GM12878 (cell line): ENCODE results near the gene CORO1A. TPM values are rescaled to one million over a fixed set of nuclear protein-coding genes. Genes with fewer than 3 reads are reported as not detected.

Source experiments
- ATF2 ChIP-seq: IDR thresholded peaks from 2 replicates; pipeline ENCODE4 v1.6.1; 2012; ENCODE audit warnings: low read length, inconsistent platforms
- E2F8 ChIP-seq: fragments of 450-650 bp; IDR thresholded peaks from 2 replicates; pipeline ENCODE4 v1.6.1; 2018; ENCODE audit warnings: mild to moderate bottlenecking, low read depth, moderate library complexity; ENCODE audit not compliant: partially characterized antibody
- ETV6 ChIP-seq, 2 experiments: fragments of 450-650 bp in 1 of 2; IDR thresholded peaks in 1 of 2; conservative IDR thresholded peaks in 1 of 2; 2 replicates each; pipeline ENCODE4 v1.6.1; 2014; ENCODE audit warnings: antibody characterized with exemption in 1 of 2, borderline replicate concordance in 1 of 2, low read depth in 1 of 2, mild to moderate bottlenecking in 1 of 2, moderate library complexity in 1 of 2
- IKZF2 ChIP-seq, 2 experiments: fragments of 450-650 bp; IDR thresholded peaks; 2 replicates each; pipeline ENCODE4 v1.6.1; 2017; ENCODE audit warnings: mild to moderate bottlenecking in 2 of 2, moderate library complexity in 2 of 2
- IRF3 ChIP-seq: fragments of 450-650 bp; IDR thresholded peaks from 2 replicates; pipeline ENCODE4 v1.6.1; 2014; ENCODE audit warnings: mild to moderate bottlenecking
- MTA2 ChIP-seq: fragments of 450-650 bp; IDR thresholded peaks from 2 replicates; pipeline ENCODE4 v1.6.1; 2016; ENCODE audit warnings: low read depth, mild to moderate bottlenecking, moderate library complexity
- MTA3 ChIP-seq: IDR thresholded peaks from 2 replicates; pipeline ENCODE4 v1.6.1; 2012; ENCODE audit warnings: low read length, inconsistent platforms, borderline replicate concordance
- SIX5 ChIP-seq: IDR thresholded peaks from 2 replicates; pipeline ENCODE4 v1.6.1; 2011; ENCODE audit warnings: mild to moderate bottlenecking, low read depth, low read length, moderate library complexity; ENCODE audit not compliant: severe bottlenecking
- SMAD1 ChIP-seq: fragments of 450-650 bp; IDR thresholded peaks from 2 replicates; pipeline ENCODE4 v1.6.1; 2018; ENCODE audit warnings: mild to moderate bottlenecking, low read depth; ENCODE audit not compliant: partially characterized antibody
- SREBF1 ChIP-seq: IDR thresholded peaks from 2 replicates; pipeline ENCODE4 v1.6.1; 2012; ENCODE audit warnings: mild to moderate bottlenecking, low read length
- TARDBP ChIP-seq: IDR thresholded peaks from 2 replicates; pipeline ENCODE4 v1.6.1; 2016; ENCODE audit warnings: borderline replicate concordance
- TCF3 ChIP-seq: IDR thresholded peaks from 2 replicates; pipeline ENCODE4 v1.6.1; 2012; ENCODE audit warnings: low read depth, mild to moderate bottlenecking, low read length, borderline replicate concordance; ENCODE audit not compliant: insufficient read depth
- polyA plus RNA-seq, 11 experiments: library from polyadenylated mRNA; depleted of rRNA in 4 of 11; unstranded in 6 of 11; stranded (reverse) in 5 of 11; fragments of >200 nt; fragmentation: Nextera tagmentation in 4 of 11; fragmentation: Illumina TruSeq in 1 of 11; extraction: Ambion mirVana in 4 of 11; extraction: Trizol in 1 of 11; gene quantifications; 1 replicate in 1 of 11; 2 replicates in 10 of 11; pipeline versions ENCODE4 v1.2.1 to v1.2.3, GENCODE V29; 2011 to 2016; ENCODE audit warnings: inconsistent platforms in 2 of 11, missing spikeins in 2 of 11, low read depth in 1 of 11
- total RNA-seq, 4 experiments: library from RNA; depleted of rRNA in 3 of 4; stranded (reverse); fragments of >200 nt in 3 of 4; fragmentation: Illumina TruSeq in 1 of 4; extraction: Trizol in 1 of 4; gene quantifications; 2 replicates each; pipeline versions ENCODE4 v1.2.1 to v1.2.3, GENCODE V29; 2013 to 2021
- TF ChIP-seq, protein P1 (sequence below): IDR thresholded peaks from 2 replicates; pipeline ENCODE4 v1.6.1; 2011; ENCODE audit warnings: borderline replicate concordance, low read depth, mild to moderate bottlenecking, moderate library complexity, low read length; ENCODE audit not compliant: insufficient read depth, poor library complexity, severe bottlenecking
- TF ChIP-seq, protein P2 (sequence below): IDR thresholded peaks from 2 replicates; pipeline ENCODE4 v1.6.1; 2011; ENCODE audit warnings: low read depth, low read length, improper control_type of control experiment, borderline replicate concordance
- TF ChIP-seq, protein P3 (sequence below): fragments of 450-650 bp; formaldehyde crosslinking; IDR thresholded peaks from 2 replicates; pipeline ENCODE4 v1.4.0; 2020; ENCODE audit warnings: mild to moderate bottlenecking, moderate library complexity

CORO1A gene
- total and polyA plus RNA-seq, 10 of the 15 experiments (the other 5 are each of a cell fraction or from before 2014, with no cell fraction given): 16.3 to 1,464 (median 714) TPM

DNA sequence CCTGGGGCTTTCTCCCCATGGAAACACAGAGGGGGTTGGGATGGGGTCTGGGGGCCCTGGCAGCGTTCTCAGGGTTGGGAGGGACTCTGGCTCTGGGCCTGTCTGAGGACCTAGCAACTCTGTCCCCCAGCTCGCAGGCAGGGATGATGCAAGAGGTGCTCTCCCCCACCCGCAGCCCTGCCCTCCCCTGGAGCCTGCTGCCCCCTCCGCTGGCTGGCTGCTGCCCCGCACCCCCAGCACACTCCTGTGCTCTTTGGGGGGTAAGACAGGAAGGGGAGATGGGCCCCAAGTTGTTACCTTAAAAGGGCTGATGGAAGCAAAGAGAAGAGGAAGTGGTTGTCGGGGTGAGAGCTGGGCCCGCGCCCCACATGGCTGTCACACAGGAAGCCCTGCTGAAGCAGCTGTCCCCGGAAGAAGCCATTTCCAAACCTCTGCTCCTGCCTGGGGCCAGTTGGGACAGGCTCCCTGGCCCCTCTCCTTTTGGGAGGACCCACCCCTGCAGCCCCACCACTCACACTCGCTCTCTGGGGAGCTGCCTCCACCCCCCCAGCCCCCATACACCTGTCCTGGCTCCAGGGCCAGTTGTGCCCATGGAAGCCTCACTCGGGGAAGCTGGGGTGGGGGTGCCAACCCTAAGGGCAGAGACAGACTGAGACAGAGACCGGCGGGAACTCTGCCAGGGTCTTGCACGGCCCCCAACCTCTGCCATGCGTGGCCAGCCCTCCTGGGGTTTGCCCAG, 2.5 kb downstream of the CORO1A start (continued):
- TF ChIP-seq SREBF1: no peak
- TF ChIP-seq, protein P1, sequence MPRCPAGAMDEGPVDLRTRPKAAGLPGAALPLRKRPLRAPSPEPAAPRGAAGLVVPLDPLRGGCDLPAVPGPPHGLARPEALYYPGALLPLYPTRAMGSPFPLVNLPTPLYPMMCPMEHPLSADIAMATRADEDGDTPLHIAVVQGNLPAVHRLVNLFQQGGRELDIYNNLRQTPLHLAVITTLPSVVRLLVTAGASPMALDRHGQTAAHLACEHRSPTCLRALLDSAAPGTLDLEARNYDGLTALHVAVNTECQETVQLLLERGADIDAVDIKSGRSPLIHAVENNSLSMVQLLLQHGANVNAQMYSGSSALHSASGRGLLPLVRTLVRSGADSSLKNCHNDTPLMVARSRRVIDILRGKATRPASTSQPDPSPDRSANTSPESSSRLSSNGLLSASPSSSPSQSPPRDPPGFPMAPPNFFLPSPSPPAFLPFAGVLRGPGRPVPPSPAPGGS: peak; percentile 32
- peak in 1 of 2 experiments; percentile 76; a peak in 2 of 4 replicates for TF ChIP-seq ETV6 (conservative IDR thresholded peaks at IDR 0.05 in 1 of 2, IDR thresholded peaks at IDR 0.05 in 1 of 2; ENCODE audit: borderline replicate concordance in 1 of 2, low read depth in 1 of 2)
- no peak for TF ChIP-seq E2F8
- TF ChIP-seq, protein P2, sequence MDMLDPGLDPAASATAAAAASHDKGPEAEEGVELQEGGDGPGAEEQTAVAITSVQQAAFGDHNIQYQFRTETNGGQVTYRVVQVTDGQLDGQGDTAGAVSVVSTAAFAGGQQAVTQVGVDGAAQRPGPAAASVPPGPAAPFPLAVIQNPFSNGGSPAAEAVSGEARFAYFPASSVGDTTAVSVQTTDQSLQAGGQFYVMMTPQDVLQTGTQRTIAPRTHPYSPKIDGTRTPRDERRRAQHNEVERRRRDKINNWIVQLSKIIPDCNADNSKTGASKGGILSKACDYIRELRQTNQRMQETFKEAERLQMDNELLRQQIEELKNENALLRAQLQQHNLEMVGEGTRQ: no peak; the same call in 1 of the 2 replicates
- no peak for TF ChIP-seq ATF2
- TF ChIP-seq SIX5: no peak
- no peak for TF ChIP-seq IRF3
- no peak for TF ChIP-seq MTA2
- no peak for TF ChIP-seq TARDBP
- TF ChIP-seq SMAD1: no peak
- TF ChIP-seq, protein P3, sequence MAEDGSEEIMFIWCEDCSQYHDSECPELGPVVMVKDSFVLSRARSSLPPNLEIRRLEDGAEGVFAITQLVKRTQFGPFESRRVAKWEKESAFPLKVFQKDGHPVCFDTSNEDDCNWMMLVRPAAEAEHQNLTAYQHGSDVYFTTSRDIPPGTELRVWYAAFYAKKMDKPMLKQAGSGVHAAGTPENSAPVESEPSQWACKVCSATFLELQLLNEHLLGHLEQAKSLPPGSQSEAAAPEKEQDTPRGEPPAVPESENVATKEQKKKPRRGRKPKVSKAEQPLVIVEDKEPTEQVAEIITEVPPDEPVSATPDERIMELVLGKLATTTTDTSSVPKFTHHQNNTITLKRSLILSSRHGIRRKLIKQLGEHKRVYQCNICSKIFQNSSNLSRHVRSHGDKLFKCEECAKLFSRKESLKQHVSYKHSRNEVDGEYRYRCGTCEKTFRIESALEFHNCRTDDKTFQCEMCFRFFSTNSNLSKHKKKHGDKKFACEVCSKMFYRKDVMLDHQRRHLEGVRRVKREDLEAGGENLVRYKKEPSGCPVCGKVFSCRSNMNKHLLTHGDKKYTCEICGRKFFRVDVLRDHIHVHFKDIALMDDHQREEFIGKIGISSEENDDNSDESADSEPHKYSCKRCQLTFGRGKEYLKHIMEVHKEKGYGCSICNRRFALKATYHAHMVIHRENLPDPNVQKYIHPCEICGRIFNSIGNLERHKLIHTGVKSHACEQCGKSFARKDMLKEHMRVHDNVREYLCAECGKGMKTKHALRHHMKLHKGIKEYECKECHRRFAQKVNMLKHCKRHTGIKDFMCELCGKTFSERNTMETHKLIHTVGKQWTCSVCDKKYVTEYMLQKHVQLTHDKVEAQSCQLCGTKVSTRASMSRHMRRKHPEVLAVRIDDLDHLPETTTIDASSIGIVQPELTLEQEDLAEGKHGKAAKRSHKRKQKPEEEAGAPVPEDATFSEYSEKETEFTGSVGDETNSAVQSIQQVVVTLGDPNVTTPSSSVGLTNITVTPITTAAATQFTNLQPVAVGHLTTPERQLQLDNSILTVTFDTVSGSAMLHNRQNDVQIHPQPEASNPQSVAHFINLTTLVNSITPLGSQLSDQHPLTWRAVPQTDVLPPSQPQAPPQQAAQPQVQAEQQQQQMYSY (CRISPR knock-in tag): no peak
- no peak for TF ChIP-seq MTA3
- 0 out of 4 replicates have a peak, but pooled peaks of 1 of the 2 experiments have one; percentile 25 for TF ChIP-seq IKZF2 (IDR thresholded peaks at IDR 0.05)
- 0 out of 2 replicates have a peak, but pooled peaks have one; percentile 9 for TF ChIP-seq TCF3
